Endothelial cell (in vitro differentiated cells): ENCODE results near the gene BRMS1. TPM values are rescaled to one million over a fixed set of nuclear protein-coding genes. Genes with fewer than 3 reads are reported as not detected.
A peak's percentile ranks its signal among the peaks of the same experiment; 100 is the strongest.

Experiments used
- DNase-seq: peaks from one replicate; pipeline ENCODE4 v3.0.0; 2021; ENCODE audit warnings: low spot score
- H3K27ac Mint-ChIP-seq: one replicate; pipeline ENCODE4 v1.8.0; 2021; ENCODE audit warnings: mixed read lengths, inconsistent platforms; ENCODE audit not compliant: unreplicated experiment
- H3K27me3 Mint-ChIP-seq: one replicate; pipeline ENCODE4 v1.8.0; 2021; ENCODE audit warnings: mild to moderate bottlenecking, moderate library complexity, mixed read lengths, inconsistent platforms; ENCODE audit not compliant: unreplicated experiment
- H3K36me3 Mint-ChIP-seq: one replicate; pipeline ENCODE4 v1.8.0; 2021; ENCODE audit warnings: mild to moderate bottlenecking, low read depth, mixed read lengths, inconsistent platforms; ENCODE audit not compliant: unreplicated experiment
- H3K4me1 Mint-ChIP-seq: one replicate; pipeline ENCODE4 v1.8.0; 2021; ENCODE audit warnings: mild to moderate bottlenecking, mixed read lengths, inconsistent platforms; ENCODE audit not compliant: unreplicated experiment
- H3K4me3 Mint-ChIP-seq: one replicate; pipeline ENCODE4 v1.8.0; 2021; ENCODE audit warnings: mild to moderate bottlenecking, mixed read lengths, inconsistent platforms; ENCODE audit not compliant: unreplicated experiment
- H3K9me3 Mint-ChIP-seq: one replicate; pipeline ENCODE4 v1.8.0; 2021; ENCODE audit warnings: mixed read lengths, inconsistent platforms; ENCODE audit not compliant: unreplicated experiment
- total RNA-seq: library from RNA; stranded (reverse); fragmentation: NEBNext Ultra II Directional; extraction: Animal tissue kit (Norgen Biotek cat#: 25700); gene quantifications from one replicate; pipeline ENCODE4 v1.2.1, GENCODE V29; 2021; ENCODE audit not compliant: unreplicated experiment
- TF ChIP-seq, protein P1 (sequence below): fragments of 200-600 bp; sonication (generic); IDR thresholded peaks from one replicate; pipeline ENCODE4 v1.5.0; 2021; ENCODE audit warnings: antibody characterized with exemption; ENCODE audit not compliant: unreplicated experiment

BRMS1 gene
- total RNA-seq, 1 donor from 2014 or later = 38.4 TPM

DNA sequence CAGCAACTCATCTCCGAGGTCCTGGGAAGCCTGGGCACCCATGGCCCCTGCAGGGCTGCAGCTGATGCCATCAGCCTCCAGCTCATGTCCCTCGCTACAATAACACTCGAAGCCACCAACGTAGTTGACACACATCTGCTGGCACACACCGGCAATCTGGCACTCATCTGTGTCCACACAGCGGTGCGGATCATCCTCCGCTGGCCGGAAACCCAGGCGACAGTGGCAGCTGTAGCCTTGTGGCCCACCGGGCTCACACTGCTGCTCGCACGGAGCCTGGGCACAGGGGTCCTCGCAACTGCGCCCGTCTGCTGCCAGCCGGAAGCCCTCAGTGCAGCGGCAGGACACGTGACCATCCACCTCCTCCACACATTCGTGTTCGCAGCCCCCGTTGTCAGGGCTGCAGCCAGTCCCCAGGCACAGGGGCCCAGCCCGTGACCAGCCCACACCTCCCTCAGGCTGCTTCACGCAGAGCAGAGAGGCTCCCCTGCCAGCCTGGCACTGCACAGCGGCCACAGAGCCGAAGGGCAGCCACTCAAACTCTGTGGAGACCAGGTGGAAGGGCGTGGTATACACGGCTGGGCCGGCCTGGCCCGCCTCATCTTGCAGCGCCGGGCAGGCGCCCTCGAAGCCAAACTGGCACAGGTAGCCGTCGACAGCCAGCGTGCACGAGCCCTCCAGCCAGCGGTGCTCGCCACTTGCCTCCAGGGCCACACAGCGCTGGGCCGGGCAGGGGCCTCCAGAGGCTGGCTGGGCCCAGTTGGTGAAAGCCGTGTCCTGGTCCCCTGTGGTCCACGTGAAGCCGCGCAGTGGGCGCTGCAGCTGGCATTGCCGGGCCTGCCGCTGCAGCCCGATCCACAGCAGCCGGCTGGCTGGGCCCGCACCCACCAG lies 28.7 kb downstream of the BRMS1 start:
- H3K4me1 Mint-ChIP-seq = peaks cover 23% of the 10 kb centered on the region
- TF ChIP-seq, protein P1, sequence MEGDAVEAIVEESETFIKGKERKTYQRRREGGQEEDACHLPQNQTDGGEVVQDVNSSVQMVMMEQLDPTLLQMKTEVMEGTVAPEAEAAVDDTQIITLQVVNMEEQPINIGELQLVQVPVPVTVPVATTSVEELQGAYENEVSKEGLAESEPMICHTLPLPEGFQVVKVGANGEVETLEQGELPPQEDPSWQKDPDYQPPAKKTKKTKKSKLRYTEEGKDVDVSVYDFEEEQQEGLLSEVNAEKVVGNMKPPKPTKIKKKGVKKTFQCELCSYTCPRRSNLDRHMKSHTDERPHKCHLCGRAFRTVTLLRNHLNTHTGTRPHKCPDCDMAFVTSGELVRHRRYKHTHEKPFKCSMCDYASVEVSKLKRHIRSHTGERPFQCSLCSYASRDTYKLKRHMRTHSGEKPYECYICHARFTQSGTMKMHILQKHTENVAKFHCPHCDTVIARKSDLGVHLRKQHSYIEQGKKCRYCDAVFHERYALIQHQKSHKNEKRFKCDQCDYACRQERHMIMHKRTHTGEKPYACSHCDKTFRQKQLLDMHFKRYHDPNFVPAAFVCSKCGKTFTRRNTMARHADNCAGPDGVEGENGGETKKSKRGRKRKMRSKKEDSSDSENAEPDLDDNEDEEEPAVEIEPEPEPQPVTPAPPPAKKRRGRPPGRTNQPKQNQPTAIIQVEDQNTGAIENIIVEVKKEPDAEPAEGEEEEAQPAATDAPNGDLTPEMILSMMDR = no peak
- peaks cover 28% of the 10 kb centered on the region for H3K27me3 Mint-ChIP-seq
- DNase-seq = no peak
- H3K9me3 Mint-ChIP-seq = no peaks in the 10 kb centered on the region
- no peak overlapping the region for H3K27ac Mint-ChIP-seq
- peaks cover 5% of the 10 kb centered on the region for H3K36me3 Mint-ChIP-seq
- H3K4me3 Mint-ChIP-seq = no peak overlapping the region

DNA sequence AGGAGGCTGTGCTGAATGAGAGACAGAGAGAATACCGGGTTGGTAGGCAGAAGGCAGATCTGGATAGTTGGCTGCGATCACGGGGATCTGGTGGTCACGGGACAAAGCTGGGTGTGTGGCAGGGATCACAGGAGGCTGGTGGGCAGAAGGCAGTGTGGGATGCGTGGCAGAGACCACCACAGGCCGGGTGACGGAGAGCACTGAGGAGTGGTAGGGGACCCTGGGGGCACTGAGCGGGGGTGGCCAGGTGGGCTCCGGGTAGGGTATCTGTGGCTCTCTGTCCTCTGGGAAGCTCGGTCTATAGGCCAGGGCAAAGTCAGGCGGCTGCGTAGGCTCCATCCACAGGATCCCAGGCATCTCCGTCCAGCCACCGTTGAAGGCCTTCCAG lies 29.4 kb downstream of the BRMS1 start:
- no peak for DNase-seq
- Mint-ChIP-seq H3K36me3 (peaks cover 5% of the 10 kb centered on the region), H3K27ac (peak overlapping the region; percentile 34), H3K4me1 (peaks cover 23% of the 10 kb centered on the region), H3K27me3 (peaks cover 26% of the 10 kb centered on the region), H3K9me3 (no peaks in the 10 kb centered on the region), H3K4me3 (peak overlapping the region; percentile 76)
- TF ChIP-seq, protein P1 = no peak

- peaks cover 23% of the 10 kb centered on the region for H3K27me3 Mint-ChIP-seq
- H3K36me3 Mint-ChIP-seq = peaks cover 5% of the 10 kb centered on the region
- DNase-seq = no peak
- TF ChIP-seq, protein P1 = no peak
- peak overlapping the region; percentile 34 for H3K27ac Mint-ChIP-seq
- H3K9me3 Mint-ChIP-seq = no peaks in the 10 kb centered on the region
- H3K4me3 Mint-ChIP-seq = peak overlapping the region; percentile 76
- peaks cover 27% of the 10 kb centered on the region for H3K4me1 Mint-ChIP-seq
Observed at GRCh38 chr11:66314561-66315497, 30.1 kb downstream of the BRMS1 start.

- no peaks in the 10 kb centered on the region for H3K9me3 Mint-ChIP-seq
- H3K36me3 Mint-ChIP-seq = peaks cover 5% of the 10 kb centered on the region
- H3K27me3 Mint-ChIP-seq = peaks cover 25% of the 10 kb centered on the region
- TF ChIP-seq, protein P1 = no peak
- peaks cover 29% of the 10 kb centered on the region for H3K4me1 Mint-ChIP-seq
- H3K27ac Mint-ChIP-seq = peak overlapping the region; percentile 57
- DNase-seq = no peak
- H3K4me3 Mint-ChIP-seq = peak overlapping the region; percentile 51
Observed at GRCh38 chr11:66314186-66314501, 30.8 kb downstream of the BRMS1 start.
